Measurements from ENCODE around the gene KLHL13.

DNA sequence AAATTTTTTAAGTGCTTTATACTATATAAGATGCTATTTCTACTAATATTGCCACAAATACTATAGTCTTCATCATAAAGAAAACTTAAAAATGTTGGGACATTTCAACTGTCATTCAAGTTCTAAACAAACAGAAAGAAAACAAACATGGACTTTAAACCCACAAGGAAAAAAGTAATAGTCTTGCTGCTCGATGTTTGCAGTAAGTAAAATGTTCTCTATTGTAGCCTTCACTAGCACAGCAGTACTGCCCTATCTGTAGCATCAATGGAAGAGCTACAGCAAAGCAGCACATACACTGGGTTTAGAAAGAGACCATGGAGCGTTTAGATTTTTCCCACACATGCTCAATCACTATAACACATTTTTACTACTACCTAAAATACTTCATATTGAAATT, 146.8 kb downstream of the KLHL13 start:
- TF ChIP-seq, protein P1, sequence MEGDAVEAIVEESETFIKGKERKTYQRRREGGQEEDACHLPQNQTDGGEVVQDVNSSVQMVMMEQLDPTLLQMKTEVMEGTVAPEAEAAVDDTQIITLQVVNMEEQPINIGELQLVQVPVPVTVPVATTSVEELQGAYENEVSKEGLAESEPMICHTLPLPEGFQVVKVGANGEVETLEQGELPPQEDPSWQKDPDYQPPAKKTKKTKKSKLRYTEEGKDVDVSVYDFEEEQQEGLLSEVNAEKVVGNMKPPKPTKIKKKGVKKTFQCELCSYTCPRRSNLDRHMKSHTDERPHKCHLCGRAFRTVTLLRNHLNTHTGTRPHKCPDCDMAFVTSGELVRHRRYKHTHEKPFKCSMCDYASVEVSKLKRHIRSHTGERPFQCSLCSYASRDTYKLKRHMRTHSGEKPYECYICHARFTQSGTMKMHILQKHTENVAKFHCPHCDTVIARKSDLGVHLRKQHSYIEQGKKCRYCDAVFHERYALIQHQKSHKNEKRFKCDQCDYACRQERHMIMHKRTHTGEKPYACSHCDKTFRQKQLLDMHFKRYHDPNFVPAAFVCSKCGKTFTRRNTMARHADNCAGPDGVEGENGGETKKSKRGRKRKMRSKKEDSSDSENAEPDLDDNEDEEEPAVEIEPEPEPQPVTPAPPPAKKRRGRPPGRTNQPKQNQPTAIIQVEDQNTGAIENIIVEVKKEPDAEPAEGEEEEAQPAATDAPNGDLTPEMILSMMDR (IDR thresholded peaks at IDR 0.05 in 2 of 3, conservative IDR thresholded peaks at IDR 0.05 in 1 of 3; ENCODE audit: control insufficient read depth in 2 of 3, extremely low read depth in 1 of 3, insufficient read depth in 1 of 3, low read depth in 3 of 3, low read length in 3 of 3) = no peak
- TF ChIP-seq, protein P2, sequence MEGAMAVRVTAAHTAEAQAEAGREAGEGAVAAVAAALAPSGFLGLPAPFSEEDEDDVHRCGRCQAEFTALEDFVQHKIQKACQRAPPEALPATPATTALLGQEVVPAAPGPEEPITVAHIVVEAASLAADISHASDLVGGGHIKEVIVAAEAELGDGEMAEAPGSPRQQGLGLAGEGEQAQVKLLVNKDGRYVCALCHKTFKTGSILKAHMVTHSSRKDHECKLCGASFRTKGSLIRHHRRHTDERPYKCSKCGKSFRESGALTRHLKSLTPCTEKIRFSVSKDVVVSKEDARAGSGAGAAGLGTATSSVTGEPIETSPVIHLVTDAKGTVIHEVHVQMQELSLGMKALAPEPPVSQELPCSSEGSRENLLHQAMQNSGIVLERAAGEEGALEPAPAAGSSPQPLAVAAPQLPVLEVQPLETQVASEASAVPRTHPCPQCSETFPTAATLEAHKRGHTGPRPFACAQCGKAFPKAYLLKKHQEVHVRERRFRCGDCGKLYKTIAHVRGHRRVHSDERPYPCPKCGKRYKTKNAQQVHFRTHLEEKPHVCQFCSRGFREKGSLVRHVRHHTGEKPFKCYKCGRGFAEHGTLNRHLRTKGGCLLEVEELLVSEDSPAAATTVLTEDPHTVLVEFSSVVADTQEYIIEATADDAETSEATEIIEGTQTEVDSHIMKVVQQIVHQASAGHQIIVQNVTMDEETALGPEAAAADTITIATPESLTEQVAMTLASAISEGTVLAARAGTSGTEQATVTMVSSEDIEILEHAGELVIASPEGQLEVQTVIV (IDR thresholded peaks at IDR 0.05; ENCODE audit: borderline replicate concordance, partially characterized antibody) = no peak
- TF ChIP-seq, protein P3, sequence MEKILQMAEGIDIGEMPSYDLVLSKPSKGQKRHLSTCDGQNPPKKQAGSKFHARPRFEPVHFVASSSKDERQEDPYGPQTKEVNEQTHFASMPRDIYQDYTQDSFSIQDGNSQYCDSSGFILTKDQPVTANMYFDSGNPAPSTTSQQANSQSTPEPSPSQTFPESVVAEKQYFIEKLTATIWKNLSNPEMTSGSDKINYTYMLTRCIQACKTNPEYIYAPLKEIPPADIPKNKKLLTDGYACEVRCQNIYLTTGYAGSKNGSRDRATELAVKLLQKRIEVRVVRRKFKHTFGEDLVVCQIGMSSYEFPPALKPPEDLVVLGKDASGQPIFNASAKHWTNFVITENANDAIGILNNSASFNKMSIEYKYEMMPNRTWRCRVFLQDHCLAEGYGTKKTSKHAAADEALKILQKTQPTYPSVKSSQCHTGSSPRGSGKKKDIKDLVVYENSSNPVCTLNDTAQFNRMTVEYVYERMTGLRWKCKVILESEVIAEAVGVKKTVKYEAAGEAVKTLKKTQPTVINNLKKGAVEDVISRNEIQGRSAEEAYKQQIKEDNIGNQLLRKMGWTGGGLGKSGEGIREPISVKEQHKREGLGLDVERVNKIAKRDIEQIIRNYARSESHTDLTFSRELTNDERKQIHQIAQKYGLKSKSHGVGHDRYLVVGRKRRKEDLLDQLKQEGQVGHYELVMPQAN (conservative IDR thresholded peaks at IDR 0.05) = no peak
- TF ChIP-seq NRF1 (conservative IDR thresholded peaks at IDR 0.05; ENCODE audit: low read depth, low read length) = no peak
- TF ChIP-seq SPI1 (IDR thresholded peaks at IDR 0.05; ENCODE audit: borderline replicate concordance, insufficient read depth, low read depth, low read length) = no peak
- TF ChIP-seq USF1 (IDR thresholded peaks at IDR 0.05; ENCODE audit: borderline replicate concordance, extremely low read length, insufficient read depth, low read depth, low read length) = no peak
- TF ChIP-seq POLR2A (IDR thresholded peaks at IDR 0.05; ENCODE audit: low read depth, low read length) = no peak
- no peak for TF ChIP-seq ELK1 (IDR thresholded peaks at IDR 0.05; ENCODE audit: low read depth, low read length)
- no peak for TF ChIP-seq FOS (IDR thresholded peaks at IDR 0.05; ENCODE audit: borderline replicate concordance, extremely low read depth, insufficient read length)
- TF ChIP-seq NR2F1 (conservative IDR thresholded peaks at IDR 0.05) = no peak

Measured in GM12878 (cell line).